ENCODE data around the gene PDXP. TPM values are rescaled to one million over a fixed set of nuclear protein-coding genes. Genes with fewer than 3 reads are reported as not detected.
A peak's percentile ranks its signal among the peaks of the same experiment; 100 is the strongest.
"Not testable (repeated sequence)": the region's sequence is repeated elsewhere in the genome, so short reads cannot be mapped to it uniquely, and the experiment has no call there.

PDXP gene
- total RNA-seq, 2 experiments from 2014 or later = 41.4 to 42.5 TPM

GRCh38 chr22:37684803-37685615 lies 26.5 kb downstream of the PDXP start:
- H3K4me1 Mint-ChIP-seq = peaks cover 27% of the 10 kb centered on the region
- no peak for DNase-seq
- peaks cover 18% of the 10 kb centered on the region for H3K36me3 Mint-ChIP-seq
- H3K27me3 Mint-ChIP-seq = no peaks in the 10 kb centered on the region
- H3K9me3 Mint-ChIP-seq = no peaks in the 10 kb centered on the region
- H3K4me3 Mint-ChIP-seq = no peak overlapping the region
- H3K27ac Mint-ChIP-seq = no peak overlapping the region

DNA sequence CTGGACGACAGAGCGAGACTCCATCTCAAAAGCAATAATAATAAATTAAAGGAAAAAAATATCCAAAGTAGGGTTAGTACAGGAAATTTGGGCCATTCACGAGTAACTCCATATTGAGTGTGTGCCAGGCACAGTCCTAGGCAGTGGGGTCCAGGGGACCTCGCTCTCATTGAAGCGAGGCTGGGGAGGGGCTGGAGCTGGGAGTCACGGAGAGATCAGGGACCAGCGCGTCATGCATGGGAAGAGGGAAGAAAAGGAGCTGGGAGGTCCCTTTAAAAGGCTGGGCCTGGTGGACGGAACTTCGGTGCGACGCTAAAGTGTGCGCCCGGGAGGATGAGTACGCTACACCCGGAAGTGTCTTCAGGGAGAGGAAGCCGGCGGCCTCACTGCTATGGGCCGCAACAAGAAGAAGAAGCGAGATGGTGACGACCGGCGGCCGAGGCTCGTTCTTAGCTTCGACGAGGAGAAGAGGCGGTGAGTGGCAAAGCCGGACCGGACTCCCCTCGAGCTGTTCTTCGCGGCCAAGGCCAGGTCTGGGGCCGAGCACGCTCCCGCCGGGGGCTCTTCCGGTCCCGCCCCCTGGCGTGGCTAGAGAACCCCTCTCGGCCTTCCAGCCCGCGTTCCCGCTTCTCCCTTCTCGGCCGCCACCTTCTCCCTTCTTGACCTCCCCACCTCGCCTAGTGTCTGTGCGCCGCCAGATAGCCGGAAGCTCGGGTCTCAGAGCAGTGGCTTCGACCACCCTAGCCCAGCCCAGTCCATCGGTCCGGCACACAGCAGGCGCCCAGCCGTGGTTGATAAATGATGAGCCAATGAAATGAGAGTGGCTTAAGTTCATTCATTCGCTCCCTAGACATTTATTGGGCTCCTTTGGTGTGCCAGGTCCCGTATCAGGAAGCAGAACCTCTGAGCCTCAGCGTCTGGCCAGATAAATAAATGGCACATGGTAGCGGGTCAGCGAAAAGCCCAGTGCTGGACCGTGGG lies 27.8 kb downstream of the PDXP start, which contains the start of gene NOL12:
Gene NOL12 (plus strand): TSS at position 342 of the 981 bp plus-strand sequence. CDS start 50 bp downstream, at position 392.
- Mint-ChIP-seq H3K27ac (peak within 1 kb of the TSS; percentile 92), H3K27me3 (no peaks in the 10 kb centered on the region), H3K4me1 (peaks cover 23% of the 10 kb centered on the region), H3K4me3 (peak within 1 kb of the TSS; percentile 97), H3K9me3 (no peaks in the 10 kb centered on the region), H3K36me3 (peaks cover 22% of the 10 kb centered on the region)
- peak; percentile 77 for DNase-seq

DNA sequence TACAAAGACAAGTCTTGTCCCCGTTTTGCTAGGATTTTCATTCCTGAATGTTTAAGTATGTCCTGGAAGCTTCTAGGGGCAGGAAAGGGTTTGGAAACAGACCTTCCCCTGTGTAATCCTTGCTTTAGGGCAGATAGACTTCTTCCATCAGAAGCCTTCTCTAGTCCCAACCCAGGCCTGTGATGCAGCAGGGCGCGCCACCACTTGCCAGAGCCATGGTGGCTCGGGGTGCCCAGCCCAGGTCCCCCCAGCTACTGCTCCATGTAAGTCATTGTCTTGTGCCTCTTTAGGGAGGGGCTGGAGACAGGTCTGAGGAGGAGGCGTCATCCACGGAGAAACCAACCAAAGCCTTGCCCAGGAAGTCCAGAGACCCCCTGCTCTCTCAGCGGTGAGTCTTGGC lies 31.9 kb downstream of the PDXP start:
- no peak for DNase-seq
- H3K9me3 Mint-ChIP-seq = no peaks in the 10 kb centered on the region
- no peak overlapping the region for H3K4me3 Mint-ChIP-seq
- no peaks in the 10 kb centered on the region for H3K27me3 Mint-ChIP-seq
- peaks cover 35% of the 10 kb centered on the region for H3K36me3 Mint-ChIP-seq
- peaks cover 18% of the 10 kb centered on the region for H3K4me1 Mint-ChIP-seq
- H3K27ac Mint-ChIP-seq = no peak overlapping the region

DNA sequence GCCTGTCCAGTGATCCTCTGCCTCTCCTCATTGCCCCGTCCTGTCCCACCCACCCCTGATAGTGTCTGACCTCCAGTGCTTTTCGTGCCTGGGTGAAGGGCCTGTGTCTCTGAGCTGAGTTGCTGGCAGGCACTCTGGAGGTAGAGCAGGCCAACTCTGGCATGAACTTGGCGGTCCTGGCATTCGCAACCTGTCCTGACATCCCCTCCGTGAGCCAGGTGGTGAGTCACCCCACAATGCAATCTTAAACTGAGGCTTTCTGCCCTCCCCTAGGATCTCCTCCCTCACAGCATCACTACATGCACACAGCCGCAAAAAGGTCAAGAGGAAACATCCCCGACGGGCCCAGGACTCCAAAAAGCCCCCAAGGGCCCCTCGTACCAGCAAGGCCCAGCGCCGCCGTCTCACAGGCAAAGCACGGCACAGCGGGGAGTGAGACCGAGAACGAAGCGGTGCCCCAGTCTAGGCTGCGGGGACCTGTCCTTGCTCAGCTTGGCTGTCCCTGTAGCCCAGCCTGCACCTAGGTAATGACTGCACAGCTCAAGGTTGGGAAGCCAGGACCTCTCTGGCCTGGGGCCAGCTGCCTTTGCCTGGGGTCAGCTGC lies 32.5 kb downstream of the PDXP start:
- Mint-ChIP-seq H3K27ac (no peak overlapping the region), H3K36me3 (peaks cover 35% of the 10 kb centered on the region), H3K4me1 (peaks cover 21% of the 10 kb centered on the region), H3K9me3 (no peaks in the 10 kb centered on the region), H3K4me3 (no peak overlapping the region), H3K27me3 (no peaks in the 10 kb centered on the region)
- DNase-seq = no peak

GRCh38 chr22:37692627-37693285 lies 34.2 kb downstream of the PDXP start:
- Mint-ChIP-seq H3K36me3 (peaks cover 26% of the 10 kb centered on the region), H3K4me3 (no peak overlapping the region), H3K27ac (no peak overlapping the region), H3K27me3 (no peaks in the 10 kb centered on the region), H3K4me1 (peaks cover 20% of the 10 kb centered on the region), H3K9me3 (no peaks in the 10 kb centered on the region)
- DNase-seq = no peak

- not testable (repeated sequence) for H3K4me3 Mint-ChIP-seq, H3K27me3 Mint-ChIP-seq, H3K27ac Mint-ChIP-seq, DNase-seq, H3K9me3 Mint-ChIP-seq
- peaks cover 12% of the 10 kb centered on the region for H3K4me1 Mint-ChIP-seq
- peaks cover 17% of the 10 kb centered on the region for H3K36me3 Mint-ChIP-seq
These were observed 35.6 kb downstream of the PDXP start for GRCh38 chr22:37694131-37694530.

GRCh38 chr22:37696260-37696656 lies 37.7 kb downstream of the PDXP start:
- not testable (repeated sequence) for H3K9me3 Mint-ChIP-seq, H3K27ac Mint-ChIP-seq, H3K27me3 Mint-ChIP-seq, DNase-seq
- H3K4me3 Mint-ChIP-seq = peak overlapping the region; percentile 50
- H3K4me1 Mint-ChIP-seq = peaks cover 12% of the 10 kb centered on the region
- peaks cover 13% of the 10 kb centered on the region for H3K36me3 Mint-ChIP-seq

GRCh38 chr22:37696657-37697537 lies 38.4 kb downstream of the PDXP start, which contains the start of gene TRIOBP:
Gene TRIOBP (plus strand): TSS chr22:37697048. CDS start chr22:37701366, 4,318 bp downstream.
- H3K27me3 Mint-ChIP-seq = no peaks in the 10 kb centered on the region
- no peaks in the 10 kb centered on the region for H3K9me3 Mint-ChIP-seq
- peak; percentile 94 for DNase-seq
- peaks cover 13% of the 10 kb centered on the region for H3K36me3 Mint-ChIP-seq
- H3K4me1 Mint-ChIP-seq = peaks cover 12% of the 10 kb centered on the region
- peak within 1 kb of the TSS; percentile 75 for H3K4me3 Mint-ChIP-seq
- H3K27ac Mint-ChIP-seq = no peak within 1 kb of the TSS

GRCh38 chr22:37697538-37697835 lies 39.0 kb downstream of the PDXP start:
- Mint-ChIP-seq H3K27ac (no peak overlapping the region), H3K27me3 (no peaks in the 10 kb centered on the region), H3K4me1 (peaks cover 12% of the 10 kb centered on the region), H3K4me3 (no peak overlapping the region), H3K36me3 (peaks cover 10% of the 10 kb centered on the region), H3K9me3 (no peaks in the 10 kb centered on the region)
- no peak for DNase-seq

DNA sequence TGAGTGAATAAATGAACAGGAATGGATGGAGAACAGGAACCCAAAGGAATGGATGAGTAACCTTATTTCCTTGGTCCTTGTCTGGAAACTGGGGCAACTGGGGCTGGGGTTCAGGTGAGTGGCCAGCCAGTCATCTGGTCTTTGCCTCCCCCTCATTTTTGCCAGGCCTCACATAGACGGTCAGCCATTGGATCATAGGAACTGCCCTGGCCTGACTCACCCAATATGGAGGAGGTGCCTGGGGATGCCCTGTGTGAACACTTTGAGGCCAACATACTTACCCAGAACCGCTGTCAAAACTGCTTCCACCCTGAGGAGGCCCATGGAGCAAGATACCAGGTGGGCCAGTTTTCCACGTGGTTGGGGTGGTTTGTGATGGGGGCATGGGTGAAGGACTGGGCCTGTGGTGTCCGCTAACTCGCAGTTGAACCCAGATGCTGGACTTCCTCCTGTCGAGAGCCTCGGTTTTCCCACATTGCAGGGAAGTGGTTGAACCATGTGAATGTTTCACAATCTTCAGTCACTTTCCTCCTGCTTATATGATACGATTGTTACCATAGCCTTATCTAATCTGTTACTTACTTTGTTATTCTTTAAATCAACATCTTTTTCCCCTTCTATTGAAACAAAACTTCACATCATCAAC lies 42.7 kb downstream of the PDXP start:
- Mint-ChIP-seq H3K36me3 (peaks cover 2% of the 10 kb centered on the region), H3K4me1 (peaks cover 7% of the 10 kb centered on the region), H3K4me3 (no peak overlapping the region), H3K9me3 (no peaks in the 10 kb centered on the region), H3K27me3 (no peaks in the 10 kb centered on the region), H3K27ac (no peak overlapping the region)
- no peak for DNase-seq

DNA sequence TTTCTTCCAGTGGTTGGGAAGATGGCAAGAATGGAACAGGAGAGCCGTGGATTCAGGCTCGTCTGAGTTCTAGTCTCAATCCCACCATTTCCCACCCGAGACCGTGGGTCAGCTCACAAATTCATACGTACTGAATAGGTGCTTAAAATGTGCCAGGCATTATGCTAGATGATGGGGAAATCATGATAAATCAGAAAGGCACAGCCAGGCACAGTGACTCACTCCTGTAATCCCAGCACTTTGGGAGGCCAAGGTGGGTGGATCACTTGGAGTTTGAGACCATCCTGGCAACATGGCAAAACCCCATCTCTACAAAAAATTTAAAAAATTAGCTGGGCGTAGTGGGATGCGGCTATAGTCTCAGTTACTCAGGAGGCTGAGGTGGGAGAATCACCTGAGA lies 45.4 kb downstream of the PDXP start:
- Mint-ChIP-seq H3K9me3 (no peaks in the 10 kb centered on the region), H3K36me3 (peaks cover 2% of the 10 kb centered on the region), H3K4me3 (no peak overlapping the region), H3K27me3 (no peaks in the 10 kb centered on the region), H3K4me1 (no peaks in the 10 kb centered on the region), H3K27ac (no peak overlapping the region)
- DNase-seq = no peak

DNA sequence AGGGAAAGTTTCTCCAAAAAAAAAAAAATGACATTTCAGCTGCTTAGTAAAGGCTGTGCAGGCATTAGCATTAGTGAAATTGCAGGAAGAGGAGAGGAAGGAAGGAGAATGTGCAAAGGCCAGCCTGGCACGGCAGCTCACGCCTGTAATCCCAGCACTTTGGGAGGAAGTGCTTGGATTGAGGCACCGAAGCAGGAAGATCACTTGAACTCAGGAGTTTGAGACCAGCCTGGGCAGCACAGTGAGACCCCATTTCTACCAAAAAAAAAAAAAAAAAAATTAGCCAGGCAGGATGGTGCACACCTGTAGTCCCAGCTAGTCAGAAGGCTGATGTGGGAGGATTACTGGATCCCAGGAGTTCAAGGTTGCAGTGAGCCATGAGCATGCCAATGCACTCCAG lies 46.1 kb downstream of the PDXP start:
- no peaks in the 10 kb centered on the region for H3K27me3 Mint-ChIP-seq
- no peak overlapping the region for H3K27ac Mint-ChIP-seq
- no peak overlapping the region for H3K4me3 Mint-ChIP-seq
- no peak for DNase-seq
- peaks cover 2% of the 10 kb centered on the region for H3K36me3 Mint-ChIP-seq
- no peaks in the 10 kb centered on the region for H3K9me3 Mint-ChIP-seq
- H3K4me1 Mint-ChIP-seq = no peaks in the 10 kb centered on the region

DNA sequence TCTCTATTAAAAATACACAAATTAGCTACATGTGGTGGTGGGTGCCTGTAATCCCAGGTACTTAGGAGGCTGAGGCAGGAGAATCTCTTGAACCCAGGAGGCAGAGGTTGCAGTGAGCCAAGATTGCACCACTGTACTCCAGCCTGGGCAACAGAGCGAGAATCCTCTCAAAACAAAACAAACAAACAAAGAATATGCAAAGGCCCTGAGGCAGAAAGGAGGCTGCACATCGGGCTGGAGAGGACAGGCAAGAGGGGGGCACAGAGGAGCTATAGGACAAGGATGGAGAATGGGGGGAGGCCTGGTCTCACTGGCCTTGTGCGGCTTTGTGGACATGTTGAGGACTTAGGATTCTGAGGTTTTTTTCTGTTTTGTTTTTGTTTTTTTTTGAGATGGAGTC lies 46.7 kb downstream of the PDXP start:
- no peak overlapping the region for H3K4me3 Mint-ChIP-seq
- H3K9me3 Mint-ChIP-seq = no peaks in the 10 kb centered on the region
- no peaks in the 10 kb centered on the region for H3K4me1 Mint-ChIP-seq

More for the DNA sequence above, 46.7 kb downstream of the PDXP start:
- no peak for DNase-seq
- H3K27ac Mint-ChIP-seq = no peak overlapping the region
- peaks cover 2% of the 10 kb centered on the region for H3K36me3 Mint-ChIP-seq
- H3K27me3 Mint-ChIP-seq = no peaks in the 10 kb centered on the region

All from activated naive CD8-positive, alpha-beta T cell treated with anti-CD3 and anti-CD28 coated beads for 36 hours (primary cell).